RWPE2 (cell line): ENCODE results near the gene SH3D19.
A peak's percentile ranks its signal among the peaks of the same experiment; 100 is the strongest.
"Not testable (repeated sequence)": the region's sequence is repeated elsewhere in the genome, so short reads cannot be mapped to it uniquely, and the experiment has no call there.

Source experiments
- ATAC-seq: fragments of 200-7000 bp; cut with Tn5 transposase; 3 replicates; pipeline ENCODE4 v1.9.1; 2021; ENCODE audit warnings: low read depth
- DNase-seq: peaks from one replicate; pipeline ENCODE4 v3.0.0-alpha.2; 2020; ENCODE audit warnings: low spot score
- H3K27ac ChIP-seq: fragments of 450-650 bp; 2 replicates; pipeline ENCODE4 v1.5.1; 2017; ENCODE audit warnings: mild to moderate bottlenecking; ENCODE audit not compliant: poor library complexity, severe bottlenecking
- H3K27me3 ChIP-seq: fragments of 250-450 bp; sonication (Bioruptor Pico); 2 replicates; pipeline ENCODE4 v1.5.1; 2021; ENCODE audit warnings: mild to moderate bottlenecking, moderate library complexity; ENCODE audit not compliant: insufficient read depth, poor library complexity, severe bottlenecking
- H3K36me3 ChIP-seq: fragments of 250-450 bp; sonication (Bioruptor Pico); 2 replicates; pipeline ENCODE4 v1.5.1; 2020; ENCODE audit warnings: low read depth, mild to moderate bottlenecking, moderate library complexity
- H3K4me1 ChIP-seq: fragments of 250-450 bp; sonication (Bioruptor Pico); 2 replicates; pipeline ENCODE4 v1.5.1; 2021; ENCODE audit warnings: mild to moderate bottlenecking, moderate library complexity; ENCODE audit not compliant: insufficient read depth, poor library complexity, severe bottlenecking
- H3K4me3 ChIP-seq: fragments of 250-450 bp; sonication (Bioruptor Pico); 2 replicates; pipeline ENCODE4 v1.5.1; 2021; ENCODE audit warnings: mild to moderate bottlenecking, moderate library complexity; ENCODE audit not compliant: severe bottlenecking
- H3K9me3 ChIP-seq: fragments of 250-450 bp; sonication (Bioruptor Pico); 2 replicates; pipeline ENCODE4 v1.5.1; 2021; ENCODE audit warnings: mild to moderate bottlenecking, moderate library complexity; ENCODE audit not compliant: severe bottlenecking
- CTCF ChIP-seq: fragments of 450-650 bp; IDR thresholded peaks from one replicate; pipeline ENCODE4 v1.5.1; 2017; ENCODE audit warnings: mild to moderate bottlenecking, moderate library complexity; ENCODE audit not compliant: poor library complexity, severe bottlenecking

The SH3D19 gene

GRCh38 chr4:151322570-151322969 is 2.8 kb downstream of the SH3D19 start:
- peaks cover 8% of the 10 kb centered on the region; the same call in 1 of the 2 replicates for H3K36me3 ChIP-seq
- no peak overlapping the region for H3K4me3 ChIP-seq
- no peaks in the 10 kb centered on the region for H3K9me3 ChIP-seq
- TF ChIP-seq CTCF, result no peak
- H3K4me1 ChIP-seq, result peaks cover 21% of the 10 kb centered on the region
- no peaks in the 10 kb centered on the region for H3K27me3 ChIP-seq
- peak; percentile 39; the same call in 2 of the 3 replicates for ATAC-seq
- no peak for DNase-seq
- H3K27ac ChIP-seq, result peak overlapping the region; percentile 77

- not testable (repeated sequence) for H3K27me3 ChIP-seq, H3K9me3 ChIP-seq, DNase-seq, H3K4me3 ChIP-seq, H3K36me3 ChIP-seq, ATAC-seq
- peaks cover 21% of the 10 kb centered on the region for H3K4me1 ChIP-seq
- H3K27ac ChIP-seq, result peak overlapping the region; percentile 77
Observed at GRCh38 chr4:151322161-151322560, 3.2 kb downstream of the SH3D19 start.

GRCh38 chr4:151321586-151321985 is 3.8 kb downstream of the SH3D19 start:
- Histone ChIP-seq H3K36me3 (peaks cover 8% of the 10 kb centered on the region; the same call in 1 of the 2 replicates), H3K9me3 (no peaks in the 10 kb centered on the region), H3K27ac (peak overlapping the region; percentile 77), H3K4me3 (no peak overlapping the region), H3K4me1 (peaks cover 21% of the 10 kb centered on the region), H3K27me3 (no peaks in the 10 kb centered on the region)
- ATAC-seq, result no peak
- DNase-seq, result no peak
- no peak for TF ChIP-seq CTCF

- ATAC-seq, result no peak
- no peak for TF ChIP-seq CTCF
- Histone ChIP-seq H3K4me1 (peaks cover 39% of the 10 kb centered on the region), H3K27me3 (no peaks in the 10 kb centered on the region), H3K4me3 (no peak overlapping the region), H3K9me3 (no peaks in the 10 kb centered on the region), H3K27ac (no peak overlapping the region), H3K36me3 (peaks cover 8% of the 10 kb centered on the region; the same call in 1 of the 2 replicates)
- no peak for DNase-seq
Observed at GRCh38 chr4:151319490-151319889, 5.9 kb downstream of the SH3D19 start.

- DNase-seq (no peak), ATAC-seq (no peak)
- H3K9me3 ChIP-seq, result no peaks in the 10 kb centered on the region
- H3K27me3 ChIP-seq, result no peaks in the 10 kb centered on the region
- TF ChIP-seq CTCF, result no peak
- H3K4me3 ChIP-seq, result no peak overlapping the region
- H3K27ac ChIP-seq, result no peak overlapping the region
- H3K4me1 ChIP-seq, result peaks cover 45% of the 10 kb centered on the region
- peaks cover 11% of the 10 kb centered on the region; the same call in 1 of the 2 replicates for H3K36me3 ChIP-seq
Observed at GRCh38 chr4:151318307-151319006, 6.9 kb downstream of the SH3D19 start.
